Type B pancreatic cell (in vitro differentiated cells): Measurements from ENCODE around the gene DHRS2. TPM values are rescaled to one million over a fixed set of nuclear protein-coding genes. Genes with fewer than 3 reads are reported as not detected.

Experiments used
- DNase-seq: peaks from one replicate; pipeline ENCODE4 v3.0.0; 2021; ENCODE audit warnings: mixed read lengths; ENCODE audit not compliant: unreplicated experiment; ENCODE audit errors: extremely low spot score
- H3K27ac Mint-ChIP-seq: 2 replicates; pipeline ENCODE4 v1.8.0; 2021; ENCODE audit warnings: mild to moderate bottlenecking, mixed read lengths
- H3K27me3 Mint-ChIP-seq: 2 replicates; pipeline ENCODE4 v1.8.0; 2021; ENCODE audit warnings: mixed read lengths
- H3K36me3 Mint-ChIP-seq: 2 replicates; pipeline ENCODE4 v1.8.0; 2021; ENCODE audit warnings: mixed read lengths
- H3K4me1 Mint-ChIP-seq: one replicate; pipeline ENCODE4 v1.8.0; 2021; ENCODE audit warnings: mixed read lengths; ENCODE audit not compliant: unreplicated experiment
- H3K4me3 Mint-ChIP-seq: 2 replicates; pipeline ENCODE4 v1.8.0; 2021; ENCODE audit warnings: mild to moderate bottlenecking, mixed read lengths
- H3K9me3 Mint-ChIP-seq: 2 replicates; pipeline ENCODE4 v1.8.0; 2021; ENCODE audit warnings: mixed read lengths
- total RNA-seq: library from RNA; stranded (reverse); gene quantifications from 2 replicates; pipeline ENCODE4 v1.2.1, GENCODE V29; 2021; ENCODE audit warnings: low replicate concordance
- TF ChIP-seq, protein P1 (sequence below): fragments of 200-600 bp; sonication (generic); conservative IDR thresholded peaks from 2 replicates; pipeline ENCODE4 v1.5.0; 2021; ENCODE audit warnings: antibody characterized with exemption, mild to moderate bottlenecking

The DHRS2 gene
- total RNA-seq, 1 donor from 2014 or later, result 1.4 TPM

- H3K27me3 Mint-ChIP-seq, result peaks cover 5% of the 10 kb centered on the region
- peaks cover 6% of the 10 kb centered on the region for H3K9me3 Mint-ChIP-seq
- no peak overlapping the region for H3K27ac Mint-ChIP-seq
- TF ChIP-seq, protein P1, sequence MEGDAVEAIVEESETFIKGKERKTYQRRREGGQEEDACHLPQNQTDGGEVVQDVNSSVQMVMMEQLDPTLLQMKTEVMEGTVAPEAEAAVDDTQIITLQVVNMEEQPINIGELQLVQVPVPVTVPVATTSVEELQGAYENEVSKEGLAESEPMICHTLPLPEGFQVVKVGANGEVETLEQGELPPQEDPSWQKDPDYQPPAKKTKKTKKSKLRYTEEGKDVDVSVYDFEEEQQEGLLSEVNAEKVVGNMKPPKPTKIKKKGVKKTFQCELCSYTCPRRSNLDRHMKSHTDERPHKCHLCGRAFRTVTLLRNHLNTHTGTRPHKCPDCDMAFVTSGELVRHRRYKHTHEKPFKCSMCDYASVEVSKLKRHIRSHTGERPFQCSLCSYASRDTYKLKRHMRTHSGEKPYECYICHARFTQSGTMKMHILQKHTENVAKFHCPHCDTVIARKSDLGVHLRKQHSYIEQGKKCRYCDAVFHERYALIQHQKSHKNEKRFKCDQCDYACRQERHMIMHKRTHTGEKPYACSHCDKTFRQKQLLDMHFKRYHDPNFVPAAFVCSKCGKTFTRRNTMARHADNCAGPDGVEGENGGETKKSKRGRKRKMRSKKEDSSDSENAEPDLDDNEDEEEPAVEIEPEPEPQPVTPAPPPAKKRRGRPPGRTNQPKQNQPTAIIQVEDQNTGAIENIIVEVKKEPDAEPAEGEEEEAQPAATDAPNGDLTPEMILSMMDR, result no peak
- H3K36me3 Mint-ChIP-seq, result no peaks in the 10 kb centered on the region
- H3K4me1 Mint-ChIP-seq, result no peaks in the 10 kb centered on the region
- no peak for DNase-seq
- no peak overlapping the region for H3K4me3 Mint-ChIP-seq
These were observed 24.4 kb downstream of the DHRS2 start for GRCh38 chr14:23660290-23661226.

DNA sequence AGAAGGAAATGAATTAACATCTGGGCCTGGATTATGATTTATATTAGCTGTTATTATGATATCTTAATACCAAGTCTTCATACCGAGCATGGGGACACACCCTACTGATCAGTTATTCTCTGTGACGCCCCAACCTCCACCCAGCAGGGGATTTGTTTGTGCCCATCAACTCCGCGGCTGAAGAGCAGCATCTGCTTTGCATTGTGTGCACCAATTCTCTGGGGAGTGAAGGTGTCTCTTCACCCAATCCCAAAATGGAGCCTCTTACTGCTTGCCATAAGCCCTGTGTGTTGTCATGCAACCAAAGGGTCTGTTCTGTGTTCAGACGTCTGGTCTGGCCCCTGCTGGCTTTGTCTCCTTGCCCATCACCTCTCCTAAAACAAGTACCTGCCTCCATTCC, 25.4 kb downstream of the DHRS2 start:
- no peak for DNase-seq
- Mint-ChIP-seq H3K27ac (no peak overlapping the region), H3K9me3 (peaks cover 6% of the 10 kb centered on the region), H3K4me3 (no peak overlapping the region), H3K4me1 (no peaks in the 10 kb centered on the region), H3K27me3 (peaks cover 5% of the 10 kb centered on the region), H3K36me3 (no peaks in the 10 kb centered on the region)
- TF ChIP-seq, protein P1, result no peak

DNA sequence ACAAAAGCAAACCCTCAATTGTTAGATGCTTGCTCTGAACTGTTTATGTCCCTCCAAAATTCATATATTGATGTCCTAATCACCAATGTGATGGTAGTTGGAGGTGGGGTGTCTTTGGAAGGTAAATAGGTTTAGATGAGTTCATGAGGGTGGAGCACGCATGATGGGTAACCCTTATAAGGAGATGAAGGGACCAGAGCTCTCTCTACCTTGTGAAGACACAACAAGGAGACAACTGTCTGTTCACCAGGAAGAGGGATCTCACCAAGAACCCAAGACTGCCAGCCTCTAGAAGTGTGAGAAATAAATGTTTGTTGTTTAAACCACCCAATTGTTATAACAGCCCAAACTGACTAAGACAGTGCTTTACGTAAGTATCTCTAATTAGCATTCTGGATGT, 27.0 kb downstream of the DHRS2 start:
- no peak for DNase-seq
- Mint-ChIP-seq H3K36me3 (no peaks in the 10 kb centered on the region), H3K9me3 (peaks cover 6% of the 10 kb centered on the region), H3K4me3 (no peak overlapping the region), H3K4me1 (no peaks in the 10 kb centered on the region), H3K27ac (no peak overlapping the region), H3K27me3 (peaks cover 5% of the 10 kb centered on the region)
- TF ChIP-seq, protein P1, result no peak

DNA sequence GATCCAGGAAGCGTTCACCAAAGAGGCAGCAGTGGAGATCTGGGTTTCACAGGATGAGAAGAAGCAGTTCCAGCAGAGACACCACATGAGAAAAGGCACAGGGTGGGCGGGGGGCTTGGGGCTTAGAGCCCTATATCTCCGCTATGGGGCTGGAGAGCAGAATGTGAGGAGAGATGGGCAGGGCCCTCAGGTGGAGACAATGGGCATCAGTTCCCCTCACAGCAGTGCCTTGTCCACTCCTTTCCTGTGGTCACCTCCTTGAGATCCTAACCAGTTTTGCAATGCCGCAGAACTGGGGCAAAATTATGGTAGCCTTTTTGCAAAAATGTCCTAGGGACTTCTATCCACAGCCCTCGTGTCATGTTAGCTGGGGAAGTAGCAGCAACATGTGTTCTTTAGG, 27.5 kb downstream of the DHRS2 start:
- TF ChIP-seq, protein P1, result no peak
- no peak overlapping the region for H3K27ac Mint-ChIP-seq
- peaks cover 6% of the 10 kb centered on the region for H3K9me3 Mint-ChIP-seq
- no peak for DNase-seq
- no peak overlapping the region for H3K4me3 Mint-ChIP-seq
- H3K36me3 Mint-ChIP-seq, result no peaks in the 10 kb centered on the region
- H3K27me3 Mint-ChIP-seq, result peaks cover 5% of the 10 kb centered on the region
- no peaks in the 10 kb centered on the region for H3K4me1 Mint-ChIP-seq

DNA sequence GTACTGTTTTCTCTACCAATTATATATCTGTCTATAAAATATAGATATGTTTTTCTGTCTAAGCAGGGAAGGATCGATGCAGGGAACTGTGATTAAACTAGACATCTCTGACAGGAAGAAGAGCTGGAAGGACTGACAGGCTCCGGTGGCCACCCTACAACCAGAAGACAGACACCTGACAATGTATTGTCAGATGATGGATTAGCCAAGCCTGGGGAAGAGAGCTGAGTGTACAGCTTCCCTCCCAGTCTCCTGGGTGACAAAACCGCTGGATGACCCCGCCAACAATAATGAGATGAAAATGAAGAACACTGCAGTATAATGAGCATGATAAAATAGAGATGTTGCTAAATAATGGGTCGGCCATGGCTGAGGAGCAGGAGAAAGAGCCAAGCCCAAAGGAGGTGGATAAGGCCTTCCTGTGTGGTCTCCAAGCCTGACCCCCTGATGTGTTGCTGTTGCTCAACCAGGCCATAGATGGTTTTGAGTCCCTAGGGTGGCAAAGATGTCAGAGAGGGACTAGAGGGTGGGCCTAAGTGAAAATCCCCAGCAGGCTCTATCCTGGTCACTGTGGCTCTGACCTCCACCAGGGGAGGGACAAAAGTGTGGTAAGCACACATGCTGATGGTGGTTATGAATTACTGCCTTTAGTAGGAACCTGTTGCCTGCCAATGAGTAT, 28.2 kb downstream of the DHRS2 start:
- H3K27ac Mint-ChIP-seq, result no peak overlapping the region
- H3K4me1 Mint-ChIP-seq, result no peaks in the 10 kb centered on the region
- H3K4me3 Mint-ChIP-seq, result no peak overlapping the region
- TF ChIP-seq, protein P1, result no peak
- no peak for DNase-seq
- H3K9me3 Mint-ChIP-seq, result peaks cover 6% of the 10 kb centered on the region
- H3K27me3 Mint-ChIP-seq, result peaks cover 5% of the 10 kb centered on the region
- no peaks in the 10 kb centered on the region for H3K36me3 Mint-ChIP-seq
